ENCODE data around the gene GH2.

Gene GH2

DNA sequence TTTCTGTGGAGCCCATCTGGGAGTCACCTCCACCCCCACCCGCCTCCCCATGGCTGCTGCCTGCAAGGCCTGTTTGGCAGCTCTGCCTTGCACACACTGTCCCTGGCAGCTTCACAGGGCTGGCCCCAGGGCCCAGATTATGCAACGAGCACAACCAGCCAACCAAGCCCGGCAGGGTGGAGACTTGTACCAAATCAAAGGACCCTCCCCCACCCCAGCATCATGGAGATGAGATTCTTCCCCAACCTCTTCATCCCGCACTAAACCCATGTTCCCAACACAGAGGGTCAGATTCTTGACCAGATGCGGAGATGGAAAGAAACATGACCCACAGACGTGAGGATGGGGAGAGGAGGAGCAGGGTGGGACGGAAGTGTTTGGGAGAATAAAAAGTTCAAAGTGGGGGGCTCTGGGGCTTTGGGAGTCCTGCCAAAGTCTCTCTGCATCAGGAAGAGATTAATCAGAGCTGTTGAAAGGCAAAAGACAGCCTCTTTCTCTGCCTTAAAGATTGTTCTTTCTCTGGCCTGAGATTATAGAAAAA lies 43.0 kb downstream of the GH2 start:
- DNase-seq = no peak

- DNase-seq = no peak
Observed at GRCh38 chr17:63837962-63838600, 43.7 kb downstream of the GH2 start.

- DNase-seq = no peak
Observed at GRCh38 chr17:63837480-63837879, 44.3 kb downstream of the GH2 start.

GRCh38 chr17:63836811-63837210 lies 44.9 kb downstream of the GH2 start:
- DNase-seq = no peak

DNA sequence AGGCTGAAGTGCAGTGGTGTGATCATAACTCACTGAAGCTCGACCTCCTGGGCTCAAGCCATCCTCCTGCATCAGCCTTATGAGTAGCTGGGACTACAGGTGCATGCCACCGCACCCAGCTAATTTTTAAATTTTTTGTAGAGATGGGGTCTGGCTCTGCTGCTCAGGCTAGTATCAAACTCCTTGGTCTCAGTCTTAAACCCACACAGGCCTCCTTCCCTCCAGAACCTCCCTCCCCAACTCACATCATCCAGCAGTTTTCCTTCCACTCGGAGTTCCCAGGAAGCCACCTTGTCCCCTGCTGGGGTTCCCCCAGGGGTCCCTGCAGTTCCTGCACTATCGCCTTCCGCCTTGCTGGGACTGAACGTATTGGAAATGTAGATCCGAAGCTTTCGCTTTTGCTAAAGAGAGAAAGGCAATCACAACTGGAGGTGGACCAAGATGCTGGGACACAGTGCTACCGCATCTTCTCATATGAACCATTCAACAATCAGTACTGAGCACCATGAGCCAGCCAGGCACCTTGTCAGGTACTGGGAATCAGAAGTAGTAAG lies 46.5 kb downstream of the GH2 start:
- DNase-seq = no peak

DNA sequence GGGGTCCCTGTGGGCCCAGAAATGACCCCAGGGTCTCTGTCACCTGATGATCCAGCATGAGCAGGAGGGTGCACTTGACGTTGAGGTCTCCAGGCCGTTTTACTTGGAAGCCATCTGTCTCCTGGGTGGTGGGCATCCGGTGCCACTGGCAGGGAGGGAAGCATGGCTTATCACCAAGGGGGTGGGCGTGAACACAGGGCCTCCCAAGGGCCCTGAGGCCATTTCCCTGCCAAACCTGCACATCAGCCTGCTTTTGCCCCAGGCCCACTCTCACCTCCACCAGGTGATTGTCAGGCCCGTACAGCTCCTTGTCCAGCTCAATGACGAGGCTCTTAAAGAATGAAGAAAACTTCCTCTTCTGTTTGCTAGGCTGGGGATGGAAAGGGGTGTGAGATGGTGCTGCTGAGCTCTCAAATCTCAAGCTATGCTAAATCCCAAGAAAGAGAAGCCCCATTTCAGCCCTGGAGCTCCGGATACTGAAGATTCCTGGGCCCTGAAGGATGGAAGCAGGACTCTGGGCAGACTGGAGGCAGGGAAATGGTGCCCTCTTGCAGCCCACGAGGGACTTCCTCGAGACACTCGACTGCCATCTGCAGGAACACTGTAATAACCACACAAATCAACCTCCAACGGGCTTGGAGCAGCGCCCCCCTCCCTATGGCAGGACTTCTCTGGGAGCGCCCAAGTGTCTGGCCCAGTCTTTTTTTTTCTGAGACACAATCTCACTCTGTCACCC lies 47.1 kb downstream of the GH2 start:
- no peak for DNase-seq

GRCh38 chr17:63833741-63834373 lies 47.9 kb downstream of the GH2 start:
- no peak for DNase-seq

GRCh38 chr17:63833026-63833740 lies 48.6 kb downstream of the GH2 start:
- no peak for DNase-seq

GRCh38 chr17:63832455-63832854 lies 49.3 kb downstream of the GH2 start:
- no peak for DNase-seq

GRCh38 chr17:63832014-63832413 lies 49.7 kb downstream of the GH2 start:
- no peak for DNase-seq

GRCh38 chr17:63831505-63831904 lies 50.2 kb downstream of the GH2 start:
- DNase-seq = no peak

- DNase-seq = no peak
Observed at GRCh38 chr17:63830904-63831491, 50.7 kb downstream of the GH2 start.

DNA sequence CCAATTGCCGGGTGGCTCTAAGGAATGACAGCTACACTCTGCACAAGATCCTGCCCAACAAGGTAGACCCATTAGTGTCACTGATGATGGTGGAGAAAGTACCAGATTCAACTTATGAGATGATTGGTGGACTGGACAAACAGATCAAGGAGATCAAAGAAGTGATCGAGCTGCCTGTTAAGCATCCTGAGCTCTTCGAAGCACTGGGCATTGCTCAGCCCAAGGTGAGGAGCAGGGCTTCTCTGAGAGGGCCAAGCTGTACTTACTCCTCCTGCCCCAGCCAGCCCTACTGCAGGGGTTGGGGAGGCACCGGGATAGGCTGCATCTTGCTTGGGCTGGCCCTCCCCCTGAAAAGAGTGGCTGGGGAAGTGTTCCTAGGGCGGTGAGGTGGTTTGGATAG lies 51.5 kb downstream of the GH2 start:
- DNase-seq = no peak
